IMR-90 (cell line): ENCODE results near the gene TENM3. TPM values are rescaled to one million over a fixed set of nuclear protein-coding genes. Genes with fewer than 3 reads are reported as not detected.

Source experiments
- ATAC-seq: fragments of 200-7000 bp; cut with Tn5 transposase; 2 replicates; pipeline ENCODE4 v1.9.1; 2020; ENCODE audit warnings: low read depth, mild to moderate bottlenecking, moderate library complexity
- BruUV-seq: library from RNA; stranded (reverse); fragments of 400-500 nt; replicated peaks from 2 replicates; lab custom pipeline; 2021; lab: Mats Ljungman, UMichigan
- CTCF ChIA-PET: fragments of 300-600 bp; formaldehyde crosslinking; extraction: SDS; loops from one replicate; lab custom pipeline; 2021; ENCODE audit warnings: antibody characterized with exemption; lab: Yijun Ruan, JAX
- POLR2A ChIA-PET: fragments of 300-600 bp; sonication (Branson Sonifier 250); formaldehyde crosslinking; loops from one replicate; lab custom pipeline; 2022; ENCODE audit warnings: antibody characterized with exemption; ENCODE audit not compliant: unreplicated experiment; lab: Charles Lee
- DNase-seq: peaks from one replicate; pipeline ENCODE4 v3.0.0; 2013
- H2AFZ ChIP-seq: replicated peaks from 2 replicates; pipeline ENCODE3; 2013; ENCODE audit warnings: low read length, mild to moderate bottlenecking; ENCODE audit not compliant: poor library complexity
- H2AK5ac ChIP-seq: 2 replicates; pipeline ENCODE4 v1.6.1; 2013; ENCODE audit warnings: low read depth, low read length, inconsistent platforms
- H2AK9ac ChIP-seq: replicated peaks from 2 replicates; pipeline ENCODE3; 2013; ENCODE audit warnings: mild to moderate bottlenecking, low read depth, low read length, moderate library complexity; ENCODE audit not compliant: poor library complexity
- H2BK120ac ChIP-seq: 2 replicates; pipeline ENCODE4 v1.6.1; 2013; ENCODE audit warnings: low read depth, low read length, inconsistent platforms
- H2BK15ac ChIP-seq: 3 replicates; pipeline ENCODE4 v1.6.1; 2013; ENCODE audit warnings: low read depth, low read length, inconsistent platforms
- H2BK20ac ChIP-seq: 2 replicates; pipeline ENCODE4 v1.6.1; 2013; ENCODE audit warnings: low read depth, mild to moderate bottlenecking, inconsistent platforms, low read length, moderate library complexity
- H2BK5ac ChIP-seq: 2 replicates; pipeline ENCODE4 v1.6.1; 2013; ENCODE audit warnings: mild to moderate bottlenecking, low read depth, low read length, inconsistent platforms; ENCODE audit not compliant: poor library complexity, severe bottlenecking
- H3K14ac ChIP-seq: replicated peaks from 2 replicates; pipeline ENCODE4 v1.6.1; 2013; ENCODE audit warnings: low read depth, low read length, inconsistent platforms
- H3K18ac ChIP-seq: 2 replicates; pipeline ENCODE4 v1.6.1; 2013; ENCODE audit warnings: low read depth, low read length, control low read depth
- H3K23ac ChIP-seq: 2 replicates; pipeline ENCODE4 v1.6.1; 2013; ENCODE audit warnings: low read depth, low read length, inconsistent platforms
- H3K27ac ChIP-seq: 2 replicates; pipeline ENCODE4 v1.5.1; 2013; ENCODE audit warnings: mild to moderate bottlenecking, control low read depth, low read length; ENCODE audit not compliant: insufficient read depth
- H3K27me3 ChIP-seq: 2 replicates; pipeline ENCODE4 v1.6.1; 2013; ENCODE audit warnings: low read length; ENCODE audit not compliant: control insufficient read depth, insufficient read depth
- H3K36me3 ChIP-seq: 2 replicates; pipeline ENCODE4 v1.6.1; 2013; ENCODE audit warnings: low read length, mixed read lengths; ENCODE audit not compliant: control insufficient read depth, insufficient read depth
- H3K4ac ChIP-seq: 2 replicates; pipeline ENCODE4 v1.6.1; 2013; ENCODE audit warnings: low read depth, low read length, inconsistent platforms
- H3K4me1 ChIP-seq: 2 replicates; pipeline ENCODE4 v1.6.1; 2013; ENCODE audit warnings: low read length, mixed read lengths; ENCODE audit not compliant: control insufficient read depth, insufficient read depth
- H3K4me2 ChIP-seq: 2 replicates; pipeline ENCODE4 v1.6.1; 2013; ENCODE audit warnings: low read depth, mild to moderate bottlenecking, control low read depth, low read length, moderate library complexity
- H3K4me3 ChIP-seq: 2 replicates; pipeline ENCODE4 v1.5.1; 2013; ENCODE audit warnings: low read depth, mild to moderate bottlenecking, control low read depth, low read length, moderate library complexity; ENCODE audit not compliant: insufficient read depth
- H3K56ac ChIP-seq: 2 replicates; pipeline ENCODE4 v1.6.1; 2013; ENCODE audit warnings: low read length, inconsistent platforms; ENCODE audit not compliant: insufficient read depth; ENCODE audit errors: extremely low read depth
- H3K79me1 ChIP-seq, 2 experiments: 2 replicates each; pipeline ENCODE4 v1.6.1; 2013; ENCODE audit warnings: low read length in 2 of 2, inconsistent platforms in 1 of 2, low read depth in 1 of 2
- H3K9ac ChIP-seq: 2 replicates; pipeline ENCODE4 v1.6.1; 2013; ENCODE audit warnings: low read depth, low read length, control low read depth
- H3K9me1 ChIP-seq: 2 replicates; pipeline ENCODE4 v1.6.1; 2013; ENCODE audit warnings: low read length, inconsistent platforms; ENCODE audit not compliant: insufficient read depth
- H3K9me3 ChIP-seq: 2 replicates; pipeline ENCODE4 v1.6.1; 2013; ENCODE audit warnings: low read length; ENCODE audit not compliant: control insufficient read depth, insufficient read depth
- H4K20me1 ChIP-seq: 2 replicates; pipeline ENCODE4 v1.6.1; 2013; ENCODE audit warnings: low read length, inconsistent platforms; ENCODE audit not compliant: insufficient read depth
- H4K5ac ChIP-seq: 2 replicates; pipeline ENCODE4 v1.6.1; 2013; ENCODE audit warnings: mild to moderate bottlenecking, low read depth, low read length, control low read depth
- H4K8ac ChIP-seq, 2 experiments: 2 replicates each; pipeline ENCODE4 v1.6.1; 2013; ENCODE audit warnings: low read depth in 2 of 2, low read length in 2 of 2, control low read depth in 1 of 2, inconsistent platforms in 1 of 2
- H4K91ac ChIP-seq: 2 replicates; pipeline ENCODE4 v1.6.1; 2013; ENCODE audit warnings: low read depth, low read length, inconsistent platforms; ENCODE audit not compliant: insufficient read depth
- BHLHE40 ChIP-seq: fragments of 150-350 bp; IDR thresholded peaks from 2 replicates; pipeline ENCODE4 v1.6.1; 2016; ENCODE audit warnings: mild to moderate bottlenecking, low read depth, low read length
- CEBPB ChIP-seq: IDR thresholded peaks from 2 replicates; pipeline ENCODE4 v1.6.1; 2012; ENCODE audit warnings: low read depth, low read length, improper control_type of control experiment
- CHD1 ChIP-seq: IDR thresholded peaks from 2 replicates; pipeline ENCODE4 v1.6.1; 2012; ENCODE audit warnings: low read depth, low read length, improper control_type of control experiment
- CTCF ChIP-seq: conservative IDR thresholded peaks from 2 replicates; pipeline ENCODE4 v1.5.1; 2012; ENCODE audit warnings: mild to moderate bottlenecking, low read depth, low read length, improper control_type of control experiment
- ELK1 ChIP-seq: fragments of 150-350 bp; IDR thresholded peaks from 2 replicates; pipeline ENCODE4 v1.6.1; 2016; ENCODE audit warnings: low read depth, mild to moderate bottlenecking, low read length, moderate library complexity, borderline replicate concordance
- FOS ChIP-seq: fragments of 150-350 bp; IDR thresholded peaks from 2 replicates; pipeline ENCODE4 v1.6.1; 2016; ENCODE audit warnings: low read depth, low read length
- MAFK ChIP-seq: IDR thresholded peaks from 2 replicates; pipeline ENCODE4 v1.6.1; 2012; ENCODE audit warnings: low read depth, low read length, improper control_type of control experiment
- MAZ ChIP-seq: IDR thresholded peaks from 2 replicates; pipeline ENCODE4 v1.6.1; 2012; ENCODE audit warnings: low read depth, mild to moderate bottlenecking, low read length, improper control_type of control experiment, moderate library complexity, borderline replicate concordance
- NFE2L2 ChIP-seq: fragments of 150-350 bp; IDR thresholded peaks from 2 replicates; pipeline ENCODE4 v1.6.1; 2016; ENCODE audit warnings: low read depth, mild to moderate bottlenecking, low read length
- POLR2A ChIP-seq: IDR thresholded peaks from 2 replicates; pipeline ENCODE4 v1.6.1; 2012; ENCODE audit warnings: mild to moderate bottlenecking, low read depth, low read length
- RAD21 ChIP-seq: IDR thresholded peaks from 2 replicates; pipeline ENCODE4 v1.6.1; 2012; ENCODE audit warnings: low read length, improper control_type of control experiment
- RCOR1 ChIP-seq: IDR thresholded peaks from 2 replicates; pipeline ENCODE4 v1.6.1; 2012; ENCODE audit warnings: mild to moderate bottlenecking, low read length, improper control_type of control experiment; ENCODE audit not compliant: insufficient replicate concordance
- RFX5 ChIP-seq: IDR thresholded peaks from 2 replicates; pipeline ENCODE4 v1.8.0; 2012; ENCODE audit warnings: low read depth, mild to moderate bottlenecking, low read length, moderate library complexity
- SMC3 ChIP-seq: fragments of 150-350 bp; IDR thresholded peaks from 2 replicates; pipeline ENCODE4 v1.6.1; 2016; ENCODE audit warnings: low read depth, mild to moderate bottlenecking, antibody characterized with exemption, low read length, moderate library complexity
- WGBS, 2 experiments: methylation state at CpG; one replicate each; pipeline versions ENCODE4 v1.1.5 to v1.1.7; 2013; ENCODE audit warnings: missing lambda C conversion rate in 2 of 2; ENCODE audit not compliant: insufficient read length in 1 of 2; ENCODE audit errors: extremely low coverage in 2 of 2; 5-methylcytosine and 5-hydroxymethylcytosine counted together
- dilution Hi-C: fragments of 300-500 bp; cut with HindIII; formaldehyde crosslinking; loops from one replicate; pipeline ENCODE4 v1.14.3; 2018; ENCODE audit warnings: low sequenced_read_pairs; ENCODE audit not compliant: unreplicated experiment
- in situ Hi-C: fragments of 300-500 bp; cut with MboI; formaldehyde crosslinking; loops from 3 replicates; pipeline ENCODE4 v1.14.3; 2019; ENCODE audit warnings: low sequenced_read_pairs, inconsistent platforms, mixed read lengths
- intact Hi-C: fragments of 100-400 bp; cut with micrococcal nuclease; formaldehyde crosslinking; loops from 2 replicates; pipeline ENCODE4 v1.10.0; 2022
- polyA plus RNA-seq, 3 experiments: library from polyadenylated mRNA; depleted of rRNA; stranded (reverse); fragments of >200 nt; gene quantifications; 2 replicates each; pipeline ENCODE4 v1.2.3, GENCODE V29; 2012; ENCODE audit warnings: low replicate concordance in 1 of 3
- total RNA-seq: library from RNA; depleted of rRNA; stranded (reverse); fragments of >200 nt; gene quantifications from 2 replicates; pipeline ENCODE4 v1.2.3, GENCODE V29; 2012

The TENM3 gene
- total and polyA plus RNA-seq, 2 of the 4 experiments (the other 2 are of a cell fraction) = 29.9 to 173 TPM

- intact Hi-C loops (no loop called here), in situ Hi-C loops (no loop called here), dilution Hi-C loops (no loop called here)
- no TSS peak for BruUV-seq
- Histone ChIP-seq H3K23ac (no peak overlapping the region), H3K4me2 (no peak overlapping the region), H2AK5ac (no peak overlapping the region), H2BK120ac (no peak overlapping the region), H4K8ac (no peak overlapping the region), H3K9me3 (no peaks in the 10 kb centered on the region), H3K9ac (no peak overlapping the region), H3K4ac (no peak overlapping the region), H3K14ac (no peak overlapping the region), H2BK15ac (no peak overlapping the region), H4K20me1 (no peaks in the 10 kb centered on the region), H2AK9ac (no peak overlapping the region), H3K9me1 (no peaks in the 10 kb centered on the region; the same call in 1 of the 2 replicates), H3K36me3 (peaks cover 4% of the 10 kb centered on the region), H3K27ac (no peak overlapping the region), H3K18ac (no peak overlapping the region), H2BK5ac (no peak overlapping the region), H4K5ac (no peak overlapping the region), H2AFZ (no peak overlapping the region), H3K56ac (no peak overlapping the region), H3K4me1 (no peaks in the 10 kb centered on the region), H3K79me1 (no peaks in the 10 kb centered on the region), H3K27me3 (no peaks in the 10 kb centered on the region), H2BK20ac (no peak overlapping the region), H4K91ac (no peak overlapping the region), H3K4me3 (no peak overlapping the region)
- TF ChIP-seq SMC3 = no peak
- TF ChIP-seq MAZ = no peak
- no peak for TF ChIP-seq CEBPB
- no peak for TF ChIP-seq MAFK
- TF ChIP-seq NFE2L2 = no peak
- no peak for TF ChIP-seq CTCF
- TF ChIP-seq RAD21 = no peak
- TF ChIP-seq FOS = no peak
- TF ChIP-seq RFX5 = no peak
- no peak for TF ChIP-seq ELK1
- no peak for TF ChIP-seq CHD1
- no peak for TF ChIP-seq RCOR1
- no peak for TF ChIP-seq POLR2A
- no peak for TF ChIP-seq BHLHE40
- DNase-seq (no peak), ATAC-seq (no peak)
- CTCF ChIA-PET = no interaction called here
- 80% methylated on average over 1 of the region's 8 CpGs; no CpG with 5 or more reads in 1 of the 2 experiments for WGBS, 2 experiments
- POLR2A ChIA-PET = no interaction called here
Observed at GRCh38 chr4:182775075-182775474, 531.9 kb downstream of the TENM3 start.
